Stimulated activated naive B cell treated with anti-CD40 and anti-IgM and Interleukin-4, amounts not matched to agents 10 μg/mL and 1 μg/mL and 100 μg/mL, for 72 hours (primary cell): ENCODE results near the gene PLA2G2D.

ENCODE experiments used
- ATAC-seq, 2 donors: fragments of 150-1000 bp; cut with Tn5 transposase; replicated peaks; 2 replicates each; pipeline ENCODE4 v1.10.0; 2021; ENCODE audit warnings: moderate library complexity in 1 of 2
- DNase-seq: peaks from one replicate; pipeline ENCODE4 v3.0.0; 2021
- H3K27ac Mint-ChIP-seq: one replicate; pipeline ENCODE4 v1.8.0; 2022; ENCODE audit warnings: mild to moderate bottlenecking, mixed read lengths
- H3K27me3 Mint-ChIP-seq, 2 donors: one replicate each; pipeline ENCODE4 v1.8.0; 2022; ENCODE audit warnings: mixed read lengths in 2 of 2
- H3K36me3 Mint-ChIP-seq, 2 donors: one replicate each; pipeline ENCODE4 v1.8.0; 2022; ENCODE audit warnings: mixed read lengths in 2 of 2, mild to moderate bottlenecking in 1 of 2
- H3K4me1 Mint-ChIP-seq, 2 donors: one replicate each; pipeline ENCODE4 v1.8.0; 2022; ENCODE audit warnings: mixed read lengths in 2 of 2, mild to moderate bottlenecking in 1 of 2
- H3K4me3 Mint-ChIP-seq, 2 donors: one replicate each; pipeline ENCODE4 v1.8.0; 2022; ENCODE audit warnings: mild to moderate bottlenecking in 2 of 2, mixed read lengths in 2 of 2, moderate library complexity in 1 of 2
- H3K9me3 Mint-ChIP-seq, 2 donors: one replicate each; pipeline ENCODE4 v1.8.0; 2022; ENCODE audit warnings: mixed read lengths in 2 of 2, mild to moderate bottlenecking in 1 of 2

The PLA2G2D gene

GRCh38 chr1:20079661-20080305 is 39.6 kb downstream of the PLA2G2D start:
- no peaks in the 10 kb centered on the region for H3K36me3 Mint-ChIP-seq
- H3K27ac Mint-ChIP-seq: peak overlapping the region; percentile 11
- H3K27me3 Mint-ChIP-seq: peaks cover 5 to 9% of the 10 kb centered on the region in 2 donors
- H3K4me1 Mint-ChIP-seq: peaks cover 68 to 88% of the 10 kb centered on the region in 2 donors
- no peak for ATAC-seq
- DNase-seq: no peak
- H3K9me3 Mint-ChIP-seq: no peaks in the 10 kb centered on the region
- peak overlapping the region; percentile 63 to 71 for H3K4me3 Mint-ChIP-seq

DNA sequence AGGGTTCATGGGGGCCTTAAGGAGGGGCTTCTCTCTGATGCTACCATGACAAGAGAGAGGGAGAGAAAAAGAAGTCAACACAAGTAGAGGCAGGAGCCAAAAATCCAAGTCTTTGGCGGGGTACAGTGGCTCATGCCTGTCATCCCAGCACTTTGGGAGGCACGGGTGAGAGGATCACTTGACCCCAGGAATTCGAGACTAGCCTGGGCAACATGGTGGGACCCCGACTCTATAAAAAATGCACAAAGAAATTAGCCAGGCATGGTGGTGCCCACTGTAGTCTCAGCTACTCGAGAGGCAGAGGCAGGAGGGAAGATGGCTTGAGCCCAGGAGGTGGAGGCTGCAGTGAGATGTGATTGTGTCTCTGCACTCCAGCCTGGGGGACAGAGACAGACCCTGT is 40.6 kb downstream of the PLA2G2D start:
- Mint-ChIP-seq H3K4me3 (peak overlapping the region; percentile 4 to 8), H3K9me3 (no peaks in the 10 kb centered on the region), H3K27ac (peak overlapping the region; percentile 75), H3K4me1 (peaks cover 71 to 91% of the 10 kb centered on the region in 2 donors), H3K36me3 (no peaks in the 10 kb centered on the region), H3K27me3 (peaks cover 5 to 9% of the 10 kb centered on the region in 2 donors)
- no peak for DNase-seq
- no peak for ATAC-seq

GRCh38 chr1:20078171-20078651 is 41.1 kb downstream of the PLA2G2D start:
- Mint-ChIP-seq H3K9me3 (no peaks in the 10 kb centered on the region), H3K27me3 (peaks cover 5 to 7% of the 10 kb centered on the region in 2 donors), H3K36me3 (no peaks in the 10 kb centered on the region), H3K27ac (peak overlapping the region; percentile 75), H3K4me1 (peaks cover 74 to 92% of the 10 kb centered on the region in 2 donors), H3K4me3 (peak overlapping the region; percentile 4 to 61)
- peak; percentile 59 for DNase-seq
- peak; percentile 83 to 89 for ATAC-seq

DNA sequence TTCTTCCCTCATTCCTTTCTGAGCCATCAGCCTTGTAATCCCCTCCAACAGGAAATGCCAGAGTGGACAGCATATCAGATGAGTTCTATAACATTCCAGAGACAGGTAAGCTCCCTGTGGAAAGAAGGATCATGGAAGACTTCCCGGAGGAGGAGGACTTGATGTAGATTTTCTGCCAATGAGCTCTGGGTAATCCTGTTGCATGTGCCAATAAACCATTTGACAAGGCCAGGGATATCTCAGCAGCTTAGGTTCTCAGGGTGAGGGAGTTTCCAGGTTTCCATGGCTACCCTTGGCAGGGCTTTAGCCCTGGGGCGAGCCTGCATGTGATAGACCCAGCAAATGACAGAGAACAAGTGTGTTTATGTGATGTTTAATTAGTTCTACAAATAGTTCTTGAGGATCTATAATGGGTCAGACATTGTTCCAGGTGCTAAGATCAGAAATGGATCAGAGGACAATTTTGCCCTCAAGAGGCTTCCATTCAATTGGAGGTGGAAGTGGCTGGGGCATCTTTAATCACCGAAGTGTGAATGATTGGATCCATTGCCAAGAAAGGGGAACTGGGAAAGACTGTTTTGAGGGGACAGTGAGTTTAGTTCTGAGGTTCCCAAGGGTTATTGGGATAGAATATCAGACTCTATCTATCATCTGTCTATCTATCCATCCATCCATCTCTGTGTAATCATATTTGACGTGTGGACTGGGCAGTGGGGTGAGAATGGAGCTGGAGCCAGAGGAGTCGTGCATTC is 42.5 kb downstream of the PLA2G2D start:
- DNase-seq: no peak
- Mint-ChIP-seq H3K4me3 (no peak overlapping the region), H3K27me3 (peaks cover 0 to 9% of the 10 kb centered on the region in 2 donors), H3K36me3 (no peaks in the 10 kb centered on the region), H3K9me3 (no peaks in the 10 kb centered on the region), H3K27ac (no peak overlapping the region), H3K4me1 (peaks cover 76 to 92% of the 10 kb centered on the region in 2 donors)
- ATAC-seq: no peak

- Mint-ChIP-seq H3K36me3 (no peaks in the 10 kb centered on the region), H3K9me3 (no peaks in the 10 kb centered on the region), H3K27me3 (peaks cover 0 to 9% of the 10 kb centered on the region in 2 donors), H3K4me1 (peaks cover 69 to 85% of the 10 kb centered on the region in 2 donors), H3K27ac (no peak overlapping the region), H3K4me3 (no peak overlapping the region)
- ATAC-seq (no peak), DNase-seq (no peak)
Observed at GRCh38 chr1:20076223-20076622, 43.1 kb downstream of the PLA2G2D start.

DNA sequence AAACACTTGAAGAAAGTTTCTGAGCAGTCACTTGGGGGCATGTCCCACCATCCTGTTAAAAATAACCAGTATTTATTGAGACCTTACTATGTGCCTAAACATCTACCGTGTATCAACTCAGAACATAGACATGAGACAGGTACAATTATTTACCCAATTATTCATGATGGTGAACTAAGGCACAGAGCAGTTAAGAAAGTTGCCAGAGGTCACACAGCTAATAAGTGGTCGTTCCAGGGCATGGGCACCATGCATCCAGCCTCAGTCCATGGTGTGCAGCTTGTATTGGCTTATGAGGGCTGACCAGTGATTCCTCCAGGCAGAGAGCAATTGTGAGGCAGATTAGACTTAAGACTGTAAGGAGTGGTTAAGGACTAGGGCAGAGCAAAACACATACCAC is 44.0 kb downstream of the PLA2G2D start:
- peaks cover 0 to 9% of the 10 kb centered on the region in 2 donors for H3K27me3 Mint-ChIP-seq
- no peak overlapping the region for H3K4me3 Mint-ChIP-seq
- peak overlapping the region; percentile 48 for H3K27ac Mint-ChIP-seq
- ATAC-seq: no peak
- DNase-seq: no peak
- peaks cover 62 to 77% of the 10 kb centered on the region in 2 donors for H3K4me1 Mint-ChIP-seq
- no peaks in the 10 kb centered on the region for H3K9me3 Mint-ChIP-seq
- no peaks in the 10 kb centered on the region for H3K36me3 Mint-ChIP-seq

GRCh38 chr1:20074725-20075171 is 44.6 kb downstream of the PLA2G2D start:
- Mint-ChIP-seq H3K9me3 (no peaks in the 10 kb centered on the region), H3K27me3 (peaks cover 0 to 9% of the 10 kb centered on the region in 2 donors), H3K4me3 (no peak overlapping the region), H3K36me3 (no peaks in the 10 kb centered on the region), H3K4me1 (peaks cover 59 to 77% of the 10 kb centered on the region in 2 donors), H3K27ac (peak overlapping the region; percentile 39)
- ATAC-seq (no peak), DNase-seq (no peak)

DNA sequence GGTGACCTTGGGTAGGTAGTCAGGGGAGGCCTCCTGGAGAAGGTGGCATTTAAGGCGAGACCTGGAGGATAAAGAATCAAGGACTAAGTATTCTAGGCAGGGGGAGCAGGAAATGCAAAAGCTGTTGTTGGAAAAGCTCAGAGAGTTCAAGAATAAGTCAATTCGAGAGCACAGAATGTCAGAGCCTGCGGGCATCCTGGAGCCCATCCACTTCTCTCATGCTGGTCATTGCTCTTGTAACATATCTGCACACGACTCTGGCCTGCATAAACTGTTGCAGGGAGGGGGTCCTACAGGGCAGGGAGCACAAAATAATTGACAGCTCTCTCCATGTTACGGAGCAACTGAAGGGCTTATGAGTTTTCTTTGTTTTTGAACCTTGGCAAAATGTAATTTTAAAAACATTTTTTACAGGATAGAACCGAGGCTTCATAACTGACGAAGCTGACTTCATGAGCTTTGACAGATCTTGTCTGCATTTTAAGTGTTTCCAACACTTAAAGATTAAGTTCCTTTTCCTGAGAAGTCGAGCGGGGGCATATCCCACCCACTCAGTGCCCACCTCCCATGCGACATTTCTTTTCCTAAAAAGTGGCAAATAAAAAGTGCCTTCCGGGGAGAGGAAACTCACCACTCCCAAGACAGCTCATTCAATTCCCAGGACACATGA is 45.1 kb downstream of the PLA2G2D start:
- DNase-seq (no peak), ATAC-seq (no peak)
- Mint-ChIP-seq H3K4me3 (no peak overlapping the region), H3K27ac (no peak overlapping the region), H3K27me3 (peaks cover 0 to 9% of the 10 kb centered on the region in 2 donors), H3K4me1 (peaks cover 60 to 75% of the 10 kb centered on the region in 2 donors), H3K9me3 (no peaks in the 10 kb centered on the region), H3K36me3 (no peaks in the 10 kb centered on the region)

- Mint-ChIP-seq H3K4me3 (no peak overlapping the region), H3K9me3 (no peaks in the 10 kb centered on the region), H3K4me1 (peaks cover 51 to 66% of the 10 kb centered on the region in 2 donors), H3K27me3 (peaks cover 0 to 9% of the 10 kb centered on the region in 2 donors), H3K36me3 (no peaks in the 10 kb centered on the region), H3K27ac (no peak overlapping the region)
- ATAC-seq (peak in 1 of 2 donors; percentile 37), DNase-seq (no peak)
Observed at GRCh38 chr1:20073256-20073655, 46.1 kb downstream of the PLA2G2D start.

DNA sequence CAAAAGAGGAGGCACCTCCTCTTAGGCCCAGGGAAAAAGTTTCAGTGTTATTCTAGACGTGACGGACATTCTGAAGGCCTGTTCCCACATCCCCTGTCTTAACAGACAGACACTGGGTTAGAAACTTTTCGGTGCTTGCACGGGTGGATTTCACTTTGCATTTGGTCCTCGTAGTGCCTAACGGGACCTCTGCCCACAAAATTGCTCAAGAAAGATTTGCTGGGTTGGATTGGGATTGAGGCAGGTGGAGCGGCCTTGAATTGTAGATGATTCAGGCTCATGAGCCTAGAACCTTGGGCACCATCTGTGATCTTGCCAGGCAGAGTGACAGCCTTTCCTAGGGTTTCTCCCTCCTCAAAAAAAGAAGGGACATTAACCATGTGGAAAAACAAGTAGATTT is 46.6 kb downstream of the PLA2G2D start:
- ATAC-seq (no peak), DNase-seq (no peak)
- Mint-ChIP-seq H3K4me1 (peaks cover 47 to 61% of the 10 kb centered on the region in 2 donors), H3K27ac (no peak overlapping the region), H3K4me3 (no peak overlapping the region), H3K36me3 (no peaks in the 10 kb centered on the region), H3K9me3 (no peaks in the 10 kb centered on the region), H3K27me3 (peaks cover 0 to 9% of the 10 kb centered on the region in 2 donors)

DNA sequence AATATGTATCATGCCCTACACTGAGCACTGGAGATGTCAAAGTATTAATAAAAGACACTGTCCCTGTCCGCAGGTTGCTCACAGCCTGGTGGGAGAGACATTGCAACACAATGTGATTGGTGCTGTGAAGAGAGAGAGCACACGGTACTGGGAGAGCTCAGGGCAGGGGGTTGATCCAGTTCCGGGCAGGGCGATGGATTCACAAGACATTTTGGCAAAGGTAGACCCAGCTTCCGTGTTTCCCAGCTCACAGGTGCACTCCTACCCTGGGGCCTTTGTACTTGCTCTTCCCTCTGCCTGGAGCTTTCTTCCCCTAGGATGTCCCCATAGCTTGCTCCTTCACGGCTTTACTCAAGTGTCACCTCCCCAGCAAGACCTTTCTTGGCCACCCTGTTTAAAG is 47.9 kb downstream of the PLA2G2D start:
- Mint-ChIP-seq H3K36me3 (no peaks in the 10 kb centered on the region), H3K9me3 (no peaks in the 10 kb centered on the region), H3K27ac (no peak overlapping the region), H3K4me3 (no peak overlapping the region), H3K4me1 (peaks cover 33 to 48% of the 10 kb centered on the region in 2 donors), H3K27me3 (peaks cover 0 to 9% of the 10 kb centered on the region in 2 donors)
- no peak for DNase-seq
- no peak for ATAC-seq

- DNase-seq: no peak
- peaks cover 7 to 8% of the 10 kb centered on the region in 2 donors for H3K27me3 Mint-ChIP-seq
- H3K4me1 Mint-ChIP-seq: peaks cover 29 to 45% of the 10 kb centered on the region in 2 donors
- no peaks in the 10 kb centered on the region for H3K36me3 Mint-ChIP-seq
- H3K27ac Mint-ChIP-seq: no peak overlapping the region
- no peaks in the 10 kb centered on the region for H3K9me3 Mint-ChIP-seq
- ATAC-seq: no peak
- H3K4me3 Mint-ChIP-seq: no peak overlapping the region
Observed at GRCh38 chr1:20070357-20070756, 49.0 kb downstream of the PLA2G2D start.

- H3K27me3 Mint-ChIP-seq: peaks cover 4 to 8% of the 10 kb centered on the region in 2 donors
- no peak for ATAC-seq
- no peak for DNase-seq
- peak within 1 kb of the TSS; percentile 37 for H3K27ac Mint-ChIP-seq
- H3K9me3 Mint-ChIP-seq: no peaks in the 10 kb centered on the region
- H3K4me3 Mint-ChIP-seq: no peak within 1 kb of the TSS
- peaks cover 27 to 40% of the 10 kb centered on the region in 2 donors for H3K4me1 Mint-ChIP-seq
- H3K36me3 Mint-ChIP-seq: no peaks in the 10 kb centered on the region
Observed at GRCh38 chr1:20069874-20070273, 49.5 kb downstream of the PLA2G2D start, which contains the start of gene PLA2G5. TSS of gene PLA2G5 (plus strand) at chr1:20070194. CDS start at chr1:20084831, 14,637 bp downstream.

- Mint-ChIP-seq H3K4me1 (peaks cover 18 to 29% of the 10 kb centered on the region in 2 donors), H3K27ac (no peak overlapping the region), H3K27me3 (peaks cover 4 to 8% of the 10 kb centered on the region in 2 donors), H3K4me3 (no peak overlapping the region), H3K9me3 (no peaks in the 10 kb centered on the region), H3K36me3 (no peaks in the 10 kb centered on the region)
- DNase-seq (no peak), ATAC-seq (no peak)
Observed at GRCh38 chr1:20068722-20069121, 50.6 kb downstream of the PLA2G2D start.
